K562 (cell line): ENCODE data around the gene CRTAP. TPM values are rescaled to one million over a fixed set of nuclear protein-coding genes. Genes with fewer than 3 reads are reported as not detected.

Experiments
- ATAC-seq: fragments of 200-7000 bp; cut with Tn5 transposase; 3 replicates; pipeline ENCODE4 v1.9.1; 2020; ENCODE audit warnings: moderate library complexity
- BruUV-seq: library from RNA; stranded (reverse); fragments of 400-500 nt; replicated peaks from 2 replicates; lab custom pipeline; 2021; lab: Mats Ljungman, UMichigan
- CTCF ChIA-PET: fragments of 300-600 bp; formaldehyde crosslinking; extraction: SDS; loops from one replicate; lab custom pipeline; 2021; ENCODE audit warnings: low intra/inter-chr PET ratio; lab: Yijun Ruan, JAX
- POLR2A ChIA-PET: fragments of 300-600, 350-650 bp; sonication (Branson Sonifier 250); formaldehyde crosslinking; extraction: SDS; loops from one replicate; lab custom pipeline; 2021; ENCODE audit warnings: antibody characterized with exemption, inconsistent platforms; lab: Yijun Ruan, JAX
- DNase-seq, 4 experiments: peaks; one replicate each; pipeline versions ENCODE4 v3.0.0 to v3.0.0-alpha.2; 2011 to 2018; ENCODE audit warnings: low spot score in 3 of 4, mixed read lengths in 3 of 4; ENCODE audit errors: extremely low read depth in 1 of 4
- FAIRE-seq: peaks from 2 replicates; lab custom pipeline; 2011; peaks lifted over from hg19 to GRCh38; lab: Jason Lieb, UNC
- H2AFZ ChIP-seq: 2 replicates; pipeline ENCODE4 v1.6.0; 2011; ENCODE audit warnings: low read depth, low read length, control low read depth, inconsistent platforms
- H3K27ac ChIP-seq: fragments of 200-600 bp; 3 replicates; pipeline ENCODE4 v1.8.0; 2011; ENCODE audit warnings: low read depth, mild to moderate bottlenecking, control low read depth, inconsistent platforms, low read length, moderate library complexity, mixed read lengths; ENCODE audit errors: extremely low read depth
- H3K27me3 ChIP-seq, 2 experiments: fragments of 300-600 bp in 1 of 2; 2 replicates in 1 of 2; 3 replicates in 1 of 2; pipeline versions ENCODE4 v1.6.0 to v1.8.0; 2011; ENCODE audit warnings: inconsistent platforms in 2 of 2, low read length in 2 of 2, mild to moderate bottlenecking in 1 of 2, mixed read lengths in 1 of 2, moderate library complexity in 1 of 2; ENCODE audit not compliant: control insufficient read depth in 2 of 2, insufficient read depth in 2 of 2
- H3K36me3 ChIP-seq: fragments of 300-600 bp; 3 replicates; pipeline ENCODE4 v1.8.0; 2011; ENCODE audit warnings: mild to moderate bottlenecking, low read length, inconsistent platforms; ENCODE audit not compliant: control insufficient read depth, insufficient read depth
- H3K4me1 ChIP-seq, 2 experiments: fragments of 200-600 bp in 1 of 2; replicated peaks in 1 of 2; 2 replicates in 1 of 2; 3 replicates in 1 of 2; pipeline versions ENCODE4 v1.5.1 to v1.8.0; 2011; ENCODE audit warnings: inconsistent platforms in 2 of 2, low read length in 2 of 2, mild to moderate bottlenecking in 1 of 2, mixed read lengths in 1 of 2, moderate library complexity in 1 of 2; ENCODE audit not compliant: control insufficient read depth in 2 of 2, insufficient read depth in 2 of 2
- H3K4me2 ChIP-seq: 2 replicates; pipeline ENCODE4 v1.6.1; 2011; ENCODE audit warnings: low read length, control low read depth, inconsistent platforms, mixed read lengths; ENCODE audit not compliant: insufficient read depth
- H3K4me3 ChIP-seq: fragments of 200-600 bp; sonication (generic), shearing (Covaris generic); 2 replicates; pipeline ENCODE4 v1.5.1; 2016; ENCODE audit warnings: control low read depth, inconsistent platforms
- H3K79me2 ChIP-seq: fragments of 200-600 bp; 3 replicates; pipeline ENCODE4 v1.8.0; 2011; ENCODE audit warnings: low read length, inconsistent platforms; ENCODE audit not compliant: control insufficient read depth, insufficient read depth
- H3K9ac ChIP-seq, 2 experiments: 2 replicates each; pipeline versions ENCODE4 v1.6.0 to v1.6.1; 2011; ENCODE audit warnings: low read depth in 2 of 2, low read length in 2 of 2, control low read depth in 1 of 2, inconsistent platforms in 1 of 2, mild to moderate bottlenecking in 1 of 2, mixed read lengths in 1 of 2; ENCODE audit not compliant: insufficient read depth in 1 of 2
- H3K9me1 ChIP-seq: one replicate; pipeline ENCODE4 v1.6.0; 2011; ENCODE audit warnings: inconsistent platforms, mild to moderate bottlenecking, low read length, moderate library complexity; ENCODE audit not compliant: control insufficient read depth, insufficient read depth
- H3K9me3 ChIP-seq: replicated peaks from 2 replicates; pipeline ENCODE4 v1.5.1; 2011; ENCODE audit warnings: low read depth, low read length, inconsistent platforms; ENCODE audit not compliant: control insufficient read depth, insufficient read depth
- H4K20me1 ChIP-seq: replicated peaks from 2 replicates; pipeline ENCODE4 v1.6.1; 2011; ENCODE audit warnings: low read length, inconsistent platforms, mixed read lengths; ENCODE audit not compliant: control insufficient read depth, insufficient read depth
- RAD21 ChIP-seq, 2 experiments: fragments of 250-450 bp in 1 of 2; fragments of 450-650 bp in 1 of 2; sonication (Bioruptor Pico) in 1 of 2; formaldehyde crosslinking in 1 of 2; IDR thresholded peaks in 1 of 2; conservative IDR thresholded peaks in 1 of 2; 2 replicates each; pipeline versions ENCODE4 v1.4.0 to v1.8.0; 2020 to 2022; ENCODE audit warnings: mild to moderate bottlenecking in 2 of 2, moderate library complexity in 1 of 2
- RB1 ChIP-seq: fragments of 450-650 bp; IDR thresholded peaks from 2 replicates; pipeline ENCODE4 v1.6.1; 2017; ENCODE audit warnings: low read depth, mild to moderate bottlenecking
- SMC3 ChIP-seq: conservative IDR thresholded peaks from 2 replicates; pipeline ENCODE4 v1.6.1; 2011; ENCODE audit warnings: low read depth, low read length, improper control_type of control experiment; ENCODE audit not compliant: insufficient read depth
- SPI1 ChIP-seq: IDR thresholded peaks from 2 replicates; pipeline ENCODE4 v1.6.1; 2011; ENCODE audit warnings: low read depth, low read length, control low read depth, borderline replicate concordance
- TEAD4 ChIP-seq, 2 experiments: sonication (generic) in 1 of 2; formaldehyde crosslinking in 1 of 2; IDR thresholded peaks; 2 replicates each; pipeline versions ENCODE4 v1.6.1 to v1.8.0; 2012 to 2022; ENCODE audit warnings: borderline replicate concordance in 1 of 2, inconsistent platforms in 1 of 2, low read length in 1 of 2, mild to moderate bottlenecking in 1 of 2, missing genetic modification reagents in 1 of 2
- ZNF263 ChIP-seq: sonication (generic); formaldehyde crosslinking; IDR thresholded peaks from 2 replicates; pipeline ENCODE4 v1.8.0; 2022; ENCODE audit warnings: mild to moderate bottlenecking, missing genetic modification reagents, borderline replicate concordance
- WGBS: fragments of 100-300 bp; shearing (Covaris generic); methylation state at CpG from one replicate; pipeline ENCODE4 v1.1.6; 2016; ENCODE audit warnings: low coverage, mixed read lengths; ENCODE audit not compliant: insufficient coverage; ENCODE audit errors: missing lambda C conversion rate; 5-methylcytosine and 5-hydroxymethylcytosine counted together
- in situ Hi-C: fragments of 300-500 bp; cut with MboI; formaldehyde crosslinking; loops from 4 replicates; pipeline ENCODE4 v1.15.0; 2018; ENCODE audit warnings: inconsistent platforms, mixed read lengths
- intact Hi-C: fragments of 100-400 bp; cut with micrococcal nuclease; formaldehyde crosslinking; loops from 2 replicates; pipeline ENCODE4 v1.14.2; 2022
- polyA plus RNA-seq, 8 experiments: library from polyadenylated mRNA; depleted of rRNA in 4 of 8; stranded (reverse) in 5 of 8; unstranded in 3 of 8; fragments of >200 nt; fragmentation: Nextera tagmentation in 2 of 8; fragmentation: Illumina TruSeq in 1 of 8; extraction: Ambion mirVana in 2 of 8; extraction: Trizol in 1 of 8; gene quantifications; 2 replicates each; pipeline versions ENCODE4 v1.2.1 to v1.2.3, GENCODE V29; 2011 to 2014; ENCODE audit warnings: inconsistent platforms in 1 of 8, missing spikeins in 1 of 8
- total RNA-seq, 7 experiments: library from RNA; depleted of rRNA in 6 of 7; stranded (reverse); fragments of >200 nt in 6 of 7; fragmentation: Illumina TruSeq in 2 of 7; extraction: Trizol in 2 of 7; gene quantifications; 2 replicates each; pipeline versions ENCODE4 v1.2.1 to v1.2.3, GENCODE V29; 2011 to 2021; ENCODE audit warnings: low replicate concordance in 1 of 7
- TF ChIP-seq, protein P1 (sequence below), 2 experiments: fragments of 450-650 bp; formaldehyde crosslinking in 1 of 2; IDR thresholded peaks; 2 replicates each; pipeline versions ENCODE4 v1.4.0 to v1.6.1; 2014 to 2020; ENCODE audit warnings: mild to moderate bottlenecking in 2 of 2, borderline replicate concordance in 1 of 2, low read depth in 1 of 2
- TF ChIP-seq, protein P2 (sequence below), 3 experiments: IDR thresholded peaks in 2 of 3; conservative IDR thresholded peaks in 1 of 3; 2 replicates each; pipeline ENCODE4 v1.5.1; 2011 to 2012; ENCODE audit warnings: low read length in 3 of 3, mild to moderate bottlenecking in 3 of 3, control low read depth in 2 of 3, improper control_type of control experiment in 1 of 3, inconsistent platforms in 1 of 3, low read depth in 1 of 3, mixed read lengths in 1 of 3, moderate library complexity in 1 of 3; ENCODE audit not compliant: insufficient read depth in 2 of 3

The CRTAP gene
- total and polyA plus RNA-seq, 9 of the 15 experiments (the other 6 are each of a cell fraction or from before 2014, with no cell fraction given), result 10.0 to 121 (median 53.0) TPM

DNA sequence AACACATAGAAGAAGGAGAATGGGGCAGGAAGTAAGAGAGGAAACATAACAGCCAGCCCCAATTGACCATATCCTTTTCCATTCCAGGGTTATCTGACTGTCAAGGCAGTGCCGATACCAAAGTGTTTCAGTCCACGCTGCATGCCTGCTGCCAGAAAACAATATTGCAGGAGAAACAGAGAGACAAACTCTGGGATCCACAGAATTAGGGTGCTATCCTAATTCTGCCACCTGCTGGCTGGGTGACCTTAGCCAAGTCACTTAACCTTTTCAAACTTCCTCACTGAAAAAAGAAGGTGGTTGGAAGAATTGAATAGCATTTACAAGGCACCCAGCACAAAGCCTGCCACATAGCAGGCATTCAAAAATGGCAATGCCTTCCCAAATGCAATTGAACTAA is 48.9 kb upstream of the CRTAP start:
- ATAC-seq (peak; percentile 57; the same call in 2 of the 3 replicates), DNase-seq (peak in 2 of 4 experiments; percentile 36 to 50), FAIRE-seq (no peak)
- ChIA-PET CTCF (interaction anchor here (0.5 to 0.8 kb wide), 3 partner anchors 10 to 283 kb away, joined by 3 to 4 read pairs (median 4); partner anchors contain the start of gene CCR4), POLR2A (no interaction called here)
- H3K9me1 ChIP-seq, result no peaks in the 10 kb centered on the region
- H3K36me3 ChIP-seq, result peaks cover 59% of the 10 kb centered on the region
- no peak overlapping the region for H3K27ac ChIP-seq
- H3K9me3 ChIP-seq, result no peaks in the 10 kb centered on the region
- BruUV-seq, result no TSS peak
- H3K4me2 ChIP-seq, result no peak overlapping the region
- no peak overlapping the region for H3K4me3 ChIP-seq
- intact Hi-C loops (loop anchor here (1.0 kb wide), 1 partner anchor 118 kb away; no protein-coding TSS in a partner anchor), in situ Hi-C loops (no loop called here)
- TF ChIP-seq, protein P1, sequence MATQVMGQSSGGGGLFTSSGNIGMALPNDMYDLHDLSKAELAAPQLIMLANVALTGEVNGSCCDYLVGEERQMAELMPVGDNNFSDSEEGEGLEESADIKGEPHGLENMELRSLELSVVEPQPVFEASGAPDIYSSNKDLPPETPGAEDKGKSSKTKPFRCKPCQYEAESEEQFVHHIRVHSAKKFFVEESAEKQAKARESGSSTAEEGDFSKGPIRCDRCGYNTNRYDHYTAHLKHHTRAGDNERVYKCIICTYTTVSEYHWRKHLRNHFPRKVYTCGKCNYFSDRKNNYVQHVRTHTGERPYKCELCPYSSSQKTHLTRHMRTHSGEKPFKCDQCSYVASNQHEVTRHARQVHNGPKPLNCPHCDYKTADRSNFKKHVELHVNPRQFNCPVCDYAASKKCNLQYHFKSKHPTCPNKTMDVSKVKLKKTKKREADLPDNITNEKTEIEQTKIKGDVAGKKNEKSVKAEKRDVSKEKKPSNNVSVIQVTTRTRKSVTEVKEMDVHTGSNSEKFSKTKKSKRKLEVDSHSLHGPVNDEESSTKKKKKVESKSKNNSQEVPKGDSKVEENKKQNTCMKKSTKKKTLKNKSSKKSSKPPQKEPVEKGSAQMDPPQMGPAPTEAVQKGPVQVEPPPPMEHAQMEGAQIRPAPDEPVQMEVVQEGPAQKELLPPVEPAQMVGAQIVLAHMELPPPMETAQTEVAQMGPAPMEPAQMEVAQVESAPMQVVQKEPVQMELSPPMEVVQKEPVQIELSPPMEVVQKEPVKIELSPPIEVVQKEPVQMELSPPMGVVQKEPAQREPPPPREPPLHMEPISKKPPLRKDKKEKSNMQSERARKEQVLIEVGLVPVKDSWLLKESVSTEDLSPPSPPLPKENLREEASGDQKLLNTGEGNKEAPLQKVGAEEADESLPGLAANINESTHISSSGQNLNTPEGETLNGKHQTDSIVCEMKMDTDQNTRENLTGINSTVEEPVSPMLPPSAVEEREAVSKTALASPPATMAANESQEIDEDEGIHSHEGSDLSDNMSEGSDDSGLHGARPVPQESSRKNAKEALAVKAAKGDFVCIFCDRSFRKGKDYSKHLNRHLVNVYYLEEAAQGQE (IDR thresholded peaks at IDR 0.05; ENCODE audit: borderline replicate concordance), result peak; percentile 59; the same call in 1 of the 2 replicates
- TF ChIP-seq, protein P1 (CRISPR knock-in tag; IDR thresholded peaks at IDR 0.05; ENCODE audit: low read depth), result no peak
- TF ChIP-seq RB1, result peak; percentile 10; the same call in 1 of the 2 replicates
- TF ChIP-seq, protein P2, sequence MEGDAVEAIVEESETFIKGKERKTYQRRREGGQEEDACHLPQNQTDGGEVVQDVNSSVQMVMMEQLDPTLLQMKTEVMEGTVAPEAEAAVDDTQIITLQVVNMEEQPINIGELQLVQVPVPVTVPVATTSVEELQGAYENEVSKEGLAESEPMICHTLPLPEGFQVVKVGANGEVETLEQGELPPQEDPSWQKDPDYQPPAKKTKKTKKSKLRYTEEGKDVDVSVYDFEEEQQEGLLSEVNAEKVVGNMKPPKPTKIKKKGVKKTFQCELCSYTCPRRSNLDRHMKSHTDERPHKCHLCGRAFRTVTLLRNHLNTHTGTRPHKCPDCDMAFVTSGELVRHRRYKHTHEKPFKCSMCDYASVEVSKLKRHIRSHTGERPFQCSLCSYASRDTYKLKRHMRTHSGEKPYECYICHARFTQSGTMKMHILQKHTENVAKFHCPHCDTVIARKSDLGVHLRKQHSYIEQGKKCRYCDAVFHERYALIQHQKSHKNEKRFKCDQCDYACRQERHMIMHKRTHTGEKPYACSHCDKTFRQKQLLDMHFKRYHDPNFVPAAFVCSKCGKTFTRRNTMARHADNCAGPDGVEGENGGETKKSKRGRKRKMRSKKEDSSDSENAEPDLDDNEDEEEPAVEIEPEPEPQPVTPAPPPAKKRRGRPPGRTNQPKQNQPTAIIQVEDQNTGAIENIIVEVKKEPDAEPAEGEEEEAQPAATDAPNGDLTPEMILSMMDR (IDR thresholded peaks at IDR 0.05 in 2 of 3, conservative IDR thresholded peaks at IDR 0.05 in 1 of 3; ENCODE audit: insufficient read depth in 2 of 3, low read depth in 1 of 3, low read length in 3 of 3), result peak; percentile 36 to 69 (median 52); a peak in 5 of 6 replicates
- peak; percentile 47 for TF ChIP-seq SMC3
- TF ChIP-seq TEAD4 (IDR thresholded peaks at IDR 0.05; ENCODE audit: low read length), result no peak
- no peak for TF ChIP-seq TEAD4 (CRISPR knock-in tag; IDR thresholded peaks at IDR 0.05; ENCODE audit: borderline replicate concordance)
- no peak for TF ChIP-seq ZNF263 (CRISPR knock-in tag)
- TF ChIP-seq RAD21 (CRISPR knock-in tag; conservative IDR thresholded peaks at IDR 0.05 in 1 of 2, IDR thresholded peaks at IDR 0.05 in 1 of 2), result peak in 1 of 2 experiments; percentile 65; a peak in 3 of 4 replicates
- peak; percentile 21; the same call in 1 of the 2 replicates for TF ChIP-seq SPI1
- H3K9ac ChIP-seq, result no peak overlapping the region
- no peaks in the 10 kb centered on the region for H3K79me2 ChIP-seq
- no peaks in the 10 kb centered on the region for H3K27me3 ChIP-seq
- H3K4me1 ChIP-seq, result peaks cover 3 to 7% of the 10 kb centered on the region in 2 experiments; a peak in 4 of 5 replicates
- H2AFZ ChIP-seq, result no peak overlapping the region
- WGBS, result 83% methylated on average over 2 of the region's 2 CpGs
- H4K20me1 ChIP-seq, result no peaks in the 10 kb centered on the region
